HG03196 (cell line): ENCODE results near the gene CCHCR1.
"Not testable (repeated sequence)": the region's sequence is repeated elsewhere in the genome, so short reads cannot be mapped to it uniquely, and the experiment has no call there.

Experiments used
- ATAC-seq: cut with Tn5 transposase; IDR thresholded peaks from one replicate; pipeline ENCODE4 v1.9.1; 2021; ENCODE audit not compliant: unreplicated experiment

CCHCR1 gene

GRCh38 chr6:31157513-31158139 is at the start of gene CCHCR1:
Gene CCHCR1, minus strand, starts transcription at chr6:31157802. Its CDS starts 202 bp downstream, at chr6:31157600.
- ATAC-seq: no peak

- no peak for ATAC-seq
Observed at GRCh38 chr6:31205638-31206037, 48.0 kb upstream of the CCHCR1 start.

GRCh38 chr6:31204751-31205145 is 47.1 kb upstream of the CCHCR1 start:
- no peak for ATAC-seq

- peak; percentile 55 for ATAC-seq
Observed at GRCh38 chr6:31203345-31203979, 45.9 kb upstream of the CCHCR1 start.

GRCh38 chr6:31202259-31203166 is 44.9 kb upstream of the CCHCR1 start:
- no peak for ATAC-seq

- not testable (repeated sequence) for ATAC-seq
Observed at GRCh38 chr6:31199105-31199452, 41.5 kb upstream of the CCHCR1 start.

- ATAC-seq: peak; percentile 67
Observed at GRCh38 chr6:31197559-31198305, 40.1 kb upstream of the CCHCR1 start.

- not testable (repeated sequence) for ATAC-seq
Observed at GRCh38 chr6:31196251-31197022, 38.8 kb upstream of the CCHCR1 start.

GRCh38 chr6:31195308-31195979 is 37.8 kb upstream of the CCHCR1 start:
- ATAC-seq: not testable (repeated sequence)

- no peak for ATAC-seq
Observed at GRCh38 chr6:31194061-31194834, 36.6 kb upstream of the CCHCR1 start.

GRCh38 chr6:31193206-31193605 is 35.6 kb upstream of the CCHCR1 start:
- ATAC-seq: no peak

- ATAC-seq: not testable (repeated sequence)
Observed at GRCh38 chr6:31192431-31193105, 35.0 kb upstream of the CCHCR1 start.

GRCh38 chr6:31190488-31190887 is 32.9 kb upstream of the CCHCR1 start:
- ATAC-seq: no peak

- not testable (repeated sequence) for ATAC-seq
Observed at GRCh38 chr6:31189223-31189622, 31.6 kb upstream of the CCHCR1 start.

GRCh38 chr6:31187780-31188194 is 30.2 kb upstream of the CCHCR1 start:
- no peak for ATAC-seq

- ATAC-seq: no peak
Observed at GRCh38 chr6:31186052-31186734, 28.6 kb upstream of the CCHCR1 start.

- not testable (repeated sequence) for ATAC-seq
Observed at GRCh38 chr6:31185695-31186051, 28.1 kb upstream of the CCHCR1 start.

- ATAC-seq: not testable (repeated sequence)
Observed at GRCh38 chr6:31183859-31184258, 26.3 kb upstream of the CCHCR1 start.
